Measurements from ENCODE around the gene VRK2.
"Not testable (repeated sequence)": the region's sequence is repeated elsewhere in the genome, so short reads cannot be mapped to it uniquely, and the experiment has no call there.

Gene VRK2

DNA sequence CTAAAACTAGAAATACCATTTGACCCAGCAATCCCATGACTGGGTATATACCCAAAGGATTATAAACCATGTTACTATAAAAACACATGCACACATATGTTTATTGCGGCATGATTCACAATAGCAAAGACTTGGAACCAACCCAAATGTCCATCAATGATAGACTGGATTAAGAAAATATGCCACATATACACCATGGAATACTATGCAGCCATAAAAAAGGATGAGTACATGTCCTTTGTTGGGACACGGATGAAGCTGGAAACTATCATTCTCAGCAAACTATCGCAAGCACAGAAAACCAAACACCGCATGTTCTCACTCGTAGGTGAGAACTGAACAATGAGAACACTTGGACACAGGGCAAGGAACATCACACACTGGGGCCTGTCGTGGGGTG, 140.4 kb downstream of the VRK2 start:
- H3K27ac ChIP-seq (ENCODE audit: low read length); H3K4me1 ChIP-seq (ENCODE audit: control insufficient read depth, insufficient read depth, low read length); H3K9me3 ChIP-seq (ENCODE audit: control insufficient read depth in 2 of 2, low read length in 2 of 2); H3K36me3 ChIP-seq (ENCODE audit: control insufficient read depth in 2 of 2, insufficient read depth in 2 of 2, low read length in 2 of 2); H3K27me3 ChIP-seq (ENCODE audit: control insufficient read depth in 1 of 2, insufficient read depth in 2 of 2, low read length in 2 of 2); H3K4me3 ChIP-seq (ENCODE audit: low read length in 2 of 2); H3K9ac ChIP-seq (ENCODE audit: low read length in 2 of 2): not testable (repeated sequence)

DNA sequence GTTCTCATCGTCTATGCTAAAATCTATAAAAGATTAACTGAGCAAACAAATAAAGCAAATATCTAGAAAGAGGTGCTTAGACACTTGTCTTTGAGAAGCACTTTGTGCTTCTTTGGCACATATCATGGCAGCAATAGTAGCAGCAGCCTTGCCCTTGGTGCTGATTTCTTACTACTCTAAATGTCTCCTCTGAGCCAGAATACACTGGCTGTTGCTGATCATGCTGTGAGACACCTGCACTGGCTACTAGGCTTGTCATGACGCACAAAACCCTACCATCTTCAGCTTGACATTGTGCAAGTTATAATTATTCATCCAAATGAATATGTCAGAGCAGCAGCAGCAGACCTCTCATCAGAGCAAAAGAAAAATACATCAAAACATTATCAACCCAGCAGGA, 147.9 kb downstream of the VRK2 start:
- H3K9ac ChIP-seq (ENCODE audit: low read length in 2 of 2): no peak overlapping the region
- H3K4me1 ChIP-seq (ENCODE audit: control insufficient read depth, insufficient read depth, low read length): no peaks in the 10 kb centered on the region
- no peak overlapping the region for H3K27ac ChIP-seq (ENCODE audit: low read length)
- H3K9me3 ChIP-seq (ENCODE audit: control insufficient read depth in 2 of 2, low read length in 2 of 2): no peaks in the 10 kb centered on the region
- H3K27me3 ChIP-seq (ENCODE audit: control insufficient read depth in 1 of 2, insufficient read depth in 2 of 2, low read length in 2 of 2): no peaks in the 10 kb centered on the region
- no peaks in the 10 kb centered on the region for H3K36me3 ChIP-seq (ENCODE audit: control insufficient read depth in 2 of 2, insufficient read depth in 2 of 2, low read length in 2 of 2)
- H3K4me3 ChIP-seq (ENCODE audit: low read length in 2 of 2): no peak overlapping the region

DNA sequence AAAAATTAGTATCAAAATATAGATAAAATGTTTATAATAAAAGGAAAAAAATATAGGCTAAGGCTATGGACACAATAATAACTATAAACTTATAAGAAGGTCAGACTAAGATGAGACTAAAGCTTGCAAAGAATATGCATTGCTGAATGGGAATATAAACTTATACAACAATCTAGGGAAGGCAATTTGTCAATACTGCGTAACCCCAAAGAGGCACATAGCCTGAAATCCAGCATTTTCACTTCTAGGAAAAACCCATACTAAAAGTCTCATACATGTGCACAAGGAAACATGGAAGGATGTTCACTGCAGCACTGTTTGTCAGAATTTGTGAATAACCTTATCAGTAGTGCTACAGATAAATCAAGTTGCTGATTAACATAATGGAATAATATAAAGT, 149.1 kb downstream of the VRK2 start:
- Histone ChIP-seq H3K36me3 (ENCODE audit: control insufficient read depth in 2 of 2, insufficient read depth in 2 of 2, low read length in 2 of 2) (no peaks in the 10 kb centered on the region), H3K27me3 (ENCODE audit: control insufficient read depth in 1 of 2, insufficient read depth in 2 of 2, low read length in 2 of 2) (no peaks in the 10 kb centered on the region), H3K4me3 (ENCODE audit: low read length in 2 of 2) (no peak overlapping the region), H3K9me3 (ENCODE audit: control insufficient read depth in 2 of 2, low read length in 2 of 2) (no peaks in the 10 kb centered on the region), H3K9ac (ENCODE audit: low read length in 2 of 2) (no peak overlapping the region), H3K4me1 (ENCODE audit: control insufficient read depth, insufficient read depth, low read length) (no peaks in the 10 kb centered on the region), H3K27ac (ENCODE audit: low read length) (no peak overlapping the region)

DNA sequence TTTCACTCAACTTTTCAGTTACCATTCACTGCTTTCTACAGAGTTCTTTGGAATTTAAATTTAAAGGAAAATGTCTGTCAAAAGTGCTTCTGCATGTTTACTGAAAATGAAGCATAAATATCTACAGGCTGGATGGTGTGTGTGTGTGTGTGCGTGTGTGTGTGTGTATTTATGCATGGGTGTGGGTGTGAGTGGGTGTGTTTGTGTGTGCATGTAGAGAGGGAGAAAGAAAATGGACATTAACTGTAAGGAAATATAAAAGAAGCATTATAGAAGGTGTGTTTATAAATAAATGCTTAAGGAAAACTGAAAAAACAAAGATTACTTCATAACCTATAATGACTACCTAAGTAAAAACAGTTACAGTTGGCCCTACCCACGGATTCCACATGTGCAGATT, 151.3 kb downstream of the VRK2 start:
- Histone ChIP-seq H3K36me3 (ENCODE audit: control insufficient read depth in 2 of 2, insufficient read depth in 2 of 2, low read length in 2 of 2) (no peaks in the 10 kb centered on the region), H3K4me1 (ENCODE audit: control insufficient read depth, insufficient read depth, low read length) (no peaks in the 10 kb centered on the region), H3K9me3 (ENCODE audit: control insufficient read depth in 2 of 2, low read length in 2 of 2) (no peaks in the 10 kb centered on the region), H3K9ac (ENCODE audit: low read length in 2 of 2) (no peak overlapping the region), H3K4me3 (ENCODE audit: low read length in 2 of 2) (no peak overlapping the region), H3K27me3 (ENCODE audit: control insufficient read depth in 1 of 2, insufficient read depth in 2 of 2, low read length in 2 of 2) (no peaks in the 10 kb centered on the region), H3K27ac (ENCODE audit: low read length) (no peak overlapping the region)

DNA sequence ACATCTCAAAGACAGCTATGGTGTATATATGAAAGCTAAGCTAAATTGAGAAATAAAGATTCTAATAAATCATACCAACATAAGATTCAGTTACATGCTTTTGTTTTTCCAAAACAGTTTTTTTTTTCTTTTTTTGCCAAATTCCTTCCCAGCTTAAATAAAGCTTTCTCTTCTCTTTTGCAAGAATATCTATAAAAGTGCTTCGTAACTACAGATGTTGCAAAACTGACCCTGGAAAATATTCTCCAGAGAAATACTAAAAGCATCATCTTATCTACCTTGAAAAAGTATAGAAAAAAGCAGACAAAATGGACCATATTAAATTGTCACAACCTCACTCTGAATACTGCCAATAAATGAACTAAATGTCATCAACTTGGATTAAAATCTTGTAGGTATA, 155.8 kb downstream of the VRK2 start:
- H3K4me1 ChIP-seq (ENCODE audit: control insufficient read depth, insufficient read depth, low read length): no peaks in the 10 kb centered on the region
- no peaks in the 10 kb centered on the region for H3K36me3 ChIP-seq (ENCODE audit: control insufficient read depth in 2 of 2, insufficient read depth in 2 of 2, low read length in 2 of 2)
- no peaks in the 10 kb centered on the region for H3K27me3 ChIP-seq (ENCODE audit: control insufficient read depth in 1 of 2, insufficient read depth in 2 of 2, low read length in 2 of 2)
- H3K9me3 ChIP-seq (ENCODE audit: control insufficient read depth in 2 of 2, low read length in 2 of 2): no peaks in the 10 kb centered on the region
- no peak overlapping the region for H3K4me3 ChIP-seq (ENCODE audit: low read length in 2 of 2)
- H3K9ac ChIP-seq (ENCODE audit: low read length in 2 of 2): no peak overlapping the region
- H3K27ac ChIP-seq (ENCODE audit: low read length): no peak overlapping the region

DNA sequence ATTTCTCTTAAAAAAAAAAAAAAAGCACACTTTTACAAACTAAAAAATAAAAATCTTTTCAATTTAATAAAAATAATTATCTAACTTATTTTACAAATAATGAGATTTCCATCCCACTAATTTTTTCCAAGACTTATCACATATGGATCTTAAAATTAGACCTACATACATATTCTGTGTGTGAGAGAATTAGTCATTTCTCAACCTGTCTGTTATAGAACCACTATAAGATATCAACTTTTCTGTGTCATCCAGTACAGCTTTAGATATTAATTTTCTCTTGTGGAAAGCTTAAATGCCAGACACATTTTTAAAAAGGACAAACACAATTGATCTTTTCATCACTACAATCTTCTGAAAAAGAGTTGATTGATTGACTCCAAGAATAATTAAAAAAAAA, 156.4 kb downstream of the VRK2 start:
- H3K36me3 ChIP-seq (ENCODE audit: control insufficient read depth in 2 of 2, insufficient read depth in 2 of 2, low read length in 2 of 2): no peaks in the 10 kb centered on the region
- no peaks in the 10 kb centered on the region for H3K27me3 ChIP-seq (ENCODE audit: control insufficient read depth in 1 of 2, insufficient read depth in 2 of 2, low read length in 2 of 2)
- H3K27ac ChIP-seq (ENCODE audit: low read length): no peak overlapping the region
- no peaks in the 10 kb centered on the region for H3K4me1 ChIP-seq (ENCODE audit: control insufficient read depth, insufficient read depth, low read length)
- no peak overlapping the region for H3K9ac ChIP-seq (ENCODE audit: low read length in 2 of 2)
- H3K9me3 ChIP-seq (ENCODE audit: control insufficient read depth in 2 of 2, low read length in 2 of 2): no peaks in the 10 kb centered on the region
- H3K4me3 ChIP-seq (ENCODE audit: low read length in 2 of 2): no peak overlapping the region

DNA sequence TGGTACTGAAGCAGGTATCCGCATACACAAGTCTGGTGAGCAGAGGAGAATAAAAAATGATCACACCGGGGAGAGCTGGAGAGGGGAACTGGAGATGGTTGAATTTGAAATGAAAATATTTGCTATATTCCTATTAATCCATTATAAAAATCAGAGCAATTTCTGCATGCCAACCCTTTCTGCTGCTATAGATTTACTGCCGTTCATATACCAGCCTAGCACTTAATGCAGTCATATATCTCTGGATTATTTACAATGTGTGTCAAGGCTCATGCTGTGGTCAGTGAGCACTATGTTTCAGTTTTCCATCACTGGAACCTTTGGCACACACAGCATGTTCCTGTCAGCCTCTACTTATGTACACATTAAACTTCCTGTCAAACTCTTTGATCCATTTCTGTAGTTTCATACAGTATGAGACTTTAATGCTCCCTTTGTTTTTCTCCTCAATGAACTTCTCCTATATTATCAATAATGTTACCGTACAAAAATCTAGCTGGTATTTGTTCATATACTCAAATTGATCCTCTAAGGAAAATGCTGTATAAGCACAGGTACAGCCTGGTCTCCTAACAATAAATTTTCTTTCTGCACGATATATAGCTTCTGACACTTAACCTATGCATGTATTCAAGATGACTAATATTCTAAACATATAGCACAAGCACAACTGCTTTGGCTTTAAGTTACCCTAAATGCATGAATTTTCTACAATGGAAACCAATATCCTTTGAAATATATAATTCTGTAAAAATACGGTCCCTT, 157.8 kb downstream of the VRK2 start:
- H3K4me3 ChIP-seq (ENCODE audit: low read length in 2 of 2): no peak overlapping the region
- no peak overlapping the region for H3K9ac ChIP-seq (ENCODE audit: low read length in 2 of 2)
- H3K36me3 ChIP-seq (ENCODE audit: control insufficient read depth in 2 of 2, insufficient read depth in 2 of 2, low read length in 2 of 2): no peaks in the 10 kb centered on the region
- no peaks in the 10 kb centered on the region for H3K9me3 ChIP-seq (ENCODE audit: control insufficient read depth in 2 of 2, low read length in 2 of 2)
- no peaks in the 10 kb centered on the region for H3K27me3 ChIP-seq (ENCODE audit: control insufficient read depth in 1 of 2, insufficient read depth in 2 of 2, low read length in 2 of 2)
- no peaks in the 10 kb centered on the region for H3K4me1 ChIP-seq (ENCODE audit: control insufficient read depth, insufficient read depth, low read length)
- H3K27ac ChIP-seq (ENCODE audit: low read length): no peak overlapping the region

DNA sequence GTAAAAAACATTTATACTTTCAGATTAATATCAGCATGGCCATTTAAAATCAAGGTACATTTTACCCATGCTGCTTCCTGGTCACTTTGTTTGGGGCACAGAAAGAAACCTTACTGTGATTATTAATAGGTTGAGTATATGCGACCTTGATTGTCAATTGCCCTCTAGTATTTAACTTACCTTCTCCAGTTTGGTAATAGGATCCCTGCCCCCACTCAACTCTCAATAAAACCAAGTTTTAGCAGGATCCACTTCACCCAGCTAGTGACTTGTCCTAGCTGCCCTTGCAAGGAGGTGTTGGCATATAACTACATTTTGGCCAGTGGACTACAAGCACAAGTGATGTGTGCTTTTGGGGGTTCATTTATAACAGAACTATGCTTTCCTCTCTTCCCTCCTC, 160.2 kb downstream of the VRK2 start:
- H3K27ac ChIP-seq (ENCODE audit: low read length): no peak overlapping the region
- H3K36me3 ChIP-seq (ENCODE audit: control insufficient read depth in 2 of 2, insufficient read depth in 2 of 2, low read length in 2 of 2): no peaks in the 10 kb centered on the region
- H3K4me3 ChIP-seq (ENCODE audit: low read length in 2 of 2): no peak overlapping the region
- H3K4me1 ChIP-seq (ENCODE audit: control insufficient read depth, insufficient read depth, low read length): no peaks in the 10 kb centered on the region
- H3K27me3 ChIP-seq (ENCODE audit: control insufficient read depth in 1 of 2, insufficient read depth in 2 of 2, low read length in 2 of 2): no peaks in the 10 kb centered on the region
- H3K9me3 ChIP-seq (ENCODE audit: control insufficient read depth in 2 of 2, low read length in 2 of 2): no peaks in the 10 kb centered on the region
- no peak overlapping the region for H3K9ac ChIP-seq (ENCODE audit: low read length in 2 of 2)

DNA sequence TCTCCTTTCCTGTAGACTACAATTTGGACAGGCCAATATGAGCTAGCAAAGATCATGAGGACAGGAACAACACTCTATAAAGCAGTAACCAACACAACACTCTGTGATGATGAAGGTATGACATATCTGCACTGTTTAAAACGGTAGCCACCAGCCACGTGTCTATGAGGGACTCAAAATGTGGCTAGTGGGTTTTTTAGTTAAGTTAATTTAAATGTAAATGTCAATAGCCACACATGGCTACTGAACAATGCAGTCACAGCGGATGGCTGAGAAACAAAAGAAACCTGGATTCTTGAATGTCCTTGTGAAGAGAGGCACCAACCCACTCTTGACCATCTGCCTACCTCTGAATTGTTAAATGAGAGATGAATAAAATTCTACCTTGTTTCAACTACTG, 160.6 kb downstream of the VRK2 start:
- no peak overlapping the region for H3K27ac ChIP-seq (ENCODE audit: low read length)
- H3K36me3 ChIP-seq (ENCODE audit: control insufficient read depth in 2 of 2, insufficient read depth in 2 of 2, low read length in 2 of 2): peaks cover 0 to under 1% of the 10 kb centered on the region in 2 donors
- no peaks in the 10 kb centered on the region for H3K4me1 ChIP-seq (ENCODE audit: control insufficient read depth, insufficient read depth, low read length)
- no peaks in the 10 kb centered on the region for H3K9me3 ChIP-seq (ENCODE audit: control insufficient read depth in 2 of 2, low read length in 2 of 2)
- H3K27me3 ChIP-seq (ENCODE audit: control insufficient read depth in 1 of 2, insufficient read depth in 2 of 2, low read length in 2 of 2): no peaks in the 10 kb centered on the region
- H3K4me3 ChIP-seq (ENCODE audit: low read length in 2 of 2): no peak overlapping the region
- H3K9ac ChIP-seq (ENCODE audit: low read length in 2 of 2): no peak overlapping the region
